HCT116 (cell line): ENCODE data around the gene PRKD2.
"Not testable (repeated sequence)": the region's sequence is repeated elsewhere in the genome, so short reads cannot be mapped to it uniquely, and the experiment has no call there.

Experiments
- EZH2 ChIP-seq: fragments of 200-600 bp; sonication (generic); IDR thresholded peaks from 2 replicates; pipeline ENCODE4 v1.6.1; 2017; ENCODE audit warnings: antibody characterized with exemption, mixed run types
- JUND ChIP-seq: IDR thresholded peaks from 2 replicates; pipeline ENCODE4 v1.6.1; 2012
- SIN3A ChIP-seq: IDR thresholded peaks from 2 replicates; pipeline ENCODE4 v1.6.1; 2012; ENCODE audit warnings: low read depth
- TCF7L2 ChIP-seq: IDR thresholded peaks from 2 replicates; pipeline ENCODE4 v1.7.0; 2011; ENCODE audit warnings: borderline replicate concordance, inconsistent platforms; ENCODE audit not compliant: insufficient read depth, insufficient read length; ENCODE audit errors: extremely low read depth
- YY1 ChIP-seq: IDR thresholded peaks from 2 replicates; pipeline ENCODE4 v1.6.1; 2011; ENCODE audit warnings: low read length, low read depth, moderate library complexity, mild to moderate bottlenecking; ENCODE audit not compliant: insufficient replicate concordance; ENCODE audit errors: extremely low read depth
- ZNF274 ChIP-seq: fragments of 200-500 bp; sonication (Bioruptor generic); IDR thresholded peaks from 2 replicates; pipeline ENCODE4 v1.6.1; 2014; ENCODE audit warnings: mild to moderate bottlenecking, low read depth, low read length, inconsistent platforms
- TF ChIP-seq, protein P1 (sequence below), 3 experiments: fragments of 200-600 bp in 1 of 3; sonication (generic) in 1 of 3; IDR thresholded peaks in 2 of 3; conservative IDR thresholded peaks in 1 of 3; 2 replicates each; pipeline ENCODE4 v1.5.1; 2012 to 2017; ENCODE audit warnings: low read depth in 2 of 3, low read length in 2 of 3, antibody characterized with exemption in 1 of 3, borderline replicate concordance in 1 of 3, control low read depth in 1 of 3, mild to moderate bottlenecking in 1 of 3, mixed read lengths in 1 of 3, mixed run types in 1 of 3, moderate library complexity in 1 of 3; ENCODE audit not compliant: insufficient read depth in 1 of 3

GRCh38 chr19:46712768-46713338, 4.1 kb downstream of the PRKD2 start:
- TF ChIP-seq, protein P1, sequence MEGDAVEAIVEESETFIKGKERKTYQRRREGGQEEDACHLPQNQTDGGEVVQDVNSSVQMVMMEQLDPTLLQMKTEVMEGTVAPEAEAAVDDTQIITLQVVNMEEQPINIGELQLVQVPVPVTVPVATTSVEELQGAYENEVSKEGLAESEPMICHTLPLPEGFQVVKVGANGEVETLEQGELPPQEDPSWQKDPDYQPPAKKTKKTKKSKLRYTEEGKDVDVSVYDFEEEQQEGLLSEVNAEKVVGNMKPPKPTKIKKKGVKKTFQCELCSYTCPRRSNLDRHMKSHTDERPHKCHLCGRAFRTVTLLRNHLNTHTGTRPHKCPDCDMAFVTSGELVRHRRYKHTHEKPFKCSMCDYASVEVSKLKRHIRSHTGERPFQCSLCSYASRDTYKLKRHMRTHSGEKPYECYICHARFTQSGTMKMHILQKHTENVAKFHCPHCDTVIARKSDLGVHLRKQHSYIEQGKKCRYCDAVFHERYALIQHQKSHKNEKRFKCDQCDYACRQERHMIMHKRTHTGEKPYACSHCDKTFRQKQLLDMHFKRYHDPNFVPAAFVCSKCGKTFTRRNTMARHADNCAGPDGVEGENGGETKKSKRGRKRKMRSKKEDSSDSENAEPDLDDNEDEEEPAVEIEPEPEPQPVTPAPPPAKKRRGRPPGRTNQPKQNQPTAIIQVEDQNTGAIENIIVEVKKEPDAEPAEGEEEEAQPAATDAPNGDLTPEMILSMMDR (IDR thresholded peaks at IDR 0.05 in 2 of 3, conservative IDR thresholded peaks at IDR 0.05 in 1 of 3; ENCODE audit: borderline replicate concordance in 1 of 3, insufficient read depth in 1 of 3, low read depth in 2 of 3, low read length in 2 of 3): not testable (repeated sequence)
- not testable (repeated sequence) for TF ChIP-seq ZNF274, YY1, JUND, EZH2, SIN3A, TCF7L2
